ENCODE data around the gene HEG1.

Gene HEG1

DNA sequence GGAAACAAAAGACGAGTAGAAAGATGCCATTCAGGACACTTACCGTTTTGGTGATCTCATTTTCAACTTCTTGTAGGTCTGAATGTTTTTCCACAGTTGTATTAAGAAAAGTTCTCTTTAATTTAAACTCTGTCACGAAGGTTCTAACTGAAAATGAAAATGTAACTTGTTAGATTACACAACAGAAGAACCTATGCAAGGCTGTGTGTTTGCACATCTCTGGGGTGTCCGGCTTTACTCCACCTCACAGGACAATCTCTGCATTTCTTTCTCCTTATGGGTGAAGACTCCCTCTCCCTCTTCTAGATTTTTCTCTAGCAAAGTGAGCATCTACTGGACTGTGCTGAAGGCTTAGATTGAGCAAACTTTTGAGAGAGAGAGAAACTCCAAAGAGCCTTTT lies 50.6 kb downstream of the HEG1 start:
- Histone ChIP-seq H3K4me3 (ENCODE audit: low read depth in 1 of 2, low read length in 1 of 2) (no peak overlapping the region), H3K36me3 (no peaks in the 10 kb centered on the region), H3K27ac (no peak overlapping the region), H3K4me1 (ENCODE audit: control insufficient read depth in 1 of 2, insufficient read depth in 1 of 2, low read depth in 1 of 2, low read length in 1 of 2) (no peaks in the 10 kb centered on the region), H3K9me3 (no peaks in the 10 kb centered on the region), H3K27me3 (no peaks in the 10 kb centered on the region)
- TF ChIP-seq, protein P1, sequence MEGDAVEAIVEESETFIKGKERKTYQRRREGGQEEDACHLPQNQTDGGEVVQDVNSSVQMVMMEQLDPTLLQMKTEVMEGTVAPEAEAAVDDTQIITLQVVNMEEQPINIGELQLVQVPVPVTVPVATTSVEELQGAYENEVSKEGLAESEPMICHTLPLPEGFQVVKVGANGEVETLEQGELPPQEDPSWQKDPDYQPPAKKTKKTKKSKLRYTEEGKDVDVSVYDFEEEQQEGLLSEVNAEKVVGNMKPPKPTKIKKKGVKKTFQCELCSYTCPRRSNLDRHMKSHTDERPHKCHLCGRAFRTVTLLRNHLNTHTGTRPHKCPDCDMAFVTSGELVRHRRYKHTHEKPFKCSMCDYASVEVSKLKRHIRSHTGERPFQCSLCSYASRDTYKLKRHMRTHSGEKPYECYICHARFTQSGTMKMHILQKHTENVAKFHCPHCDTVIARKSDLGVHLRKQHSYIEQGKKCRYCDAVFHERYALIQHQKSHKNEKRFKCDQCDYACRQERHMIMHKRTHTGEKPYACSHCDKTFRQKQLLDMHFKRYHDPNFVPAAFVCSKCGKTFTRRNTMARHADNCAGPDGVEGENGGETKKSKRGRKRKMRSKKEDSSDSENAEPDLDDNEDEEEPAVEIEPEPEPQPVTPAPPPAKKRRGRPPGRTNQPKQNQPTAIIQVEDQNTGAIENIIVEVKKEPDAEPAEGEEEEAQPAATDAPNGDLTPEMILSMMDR (IDR thresholded peaks at IDR 0.05) = no peak

GRCh38 chr3:125003859-125004595 lies 51.8 kb downstream of the HEG1 start:
- Histone ChIP-seq H3K36me3 (no peaks in the 10 kb centered on the region), H3K4me1 (ENCODE audit: control insufficient read depth in 1 of 2, insufficient read depth in 1 of 2, low read depth in 1 of 2, low read length in 1 of 2) (no peaks in the 10 kb centered on the region), H3K27ac (no peak overlapping the region), H3K27me3 (no peaks in the 10 kb centered on the region), H3K4me3 (ENCODE audit: low read depth in 1 of 2, low read length in 1 of 2) (no peak overlapping the region), H3K9me3 (no peaks in the 10 kb centered on the region)
- TF ChIP-seq, protein P1 (IDR thresholded peaks at IDR 0.05) = no peak

- Histone ChIP-seq H3K4me3 (ENCODE audit: low read depth in 1 of 2, low read length in 1 of 2) (no peak overlapping the region), H3K36me3 (no peaks in the 10 kb centered on the region), H3K27me3 (no peaks in the 10 kb centered on the region), H3K4me1 (ENCODE audit: control insufficient read depth in 1 of 2, insufficient read depth in 1 of 2, low read depth in 1 of 2, low read length in 1 of 2) (no peaks in the 10 kb centered on the region), H3K9me3 (no peaks in the 10 kb centered on the region), H3K27ac (no peak overlapping the region)
- TF ChIP-seq, protein P1 (IDR thresholded peaks at IDR 0.05) = no peak
These were observed 52.4 kb downstream of the HEG1 start for GRCh38 chr3:125003369-125003853.

DNA sequence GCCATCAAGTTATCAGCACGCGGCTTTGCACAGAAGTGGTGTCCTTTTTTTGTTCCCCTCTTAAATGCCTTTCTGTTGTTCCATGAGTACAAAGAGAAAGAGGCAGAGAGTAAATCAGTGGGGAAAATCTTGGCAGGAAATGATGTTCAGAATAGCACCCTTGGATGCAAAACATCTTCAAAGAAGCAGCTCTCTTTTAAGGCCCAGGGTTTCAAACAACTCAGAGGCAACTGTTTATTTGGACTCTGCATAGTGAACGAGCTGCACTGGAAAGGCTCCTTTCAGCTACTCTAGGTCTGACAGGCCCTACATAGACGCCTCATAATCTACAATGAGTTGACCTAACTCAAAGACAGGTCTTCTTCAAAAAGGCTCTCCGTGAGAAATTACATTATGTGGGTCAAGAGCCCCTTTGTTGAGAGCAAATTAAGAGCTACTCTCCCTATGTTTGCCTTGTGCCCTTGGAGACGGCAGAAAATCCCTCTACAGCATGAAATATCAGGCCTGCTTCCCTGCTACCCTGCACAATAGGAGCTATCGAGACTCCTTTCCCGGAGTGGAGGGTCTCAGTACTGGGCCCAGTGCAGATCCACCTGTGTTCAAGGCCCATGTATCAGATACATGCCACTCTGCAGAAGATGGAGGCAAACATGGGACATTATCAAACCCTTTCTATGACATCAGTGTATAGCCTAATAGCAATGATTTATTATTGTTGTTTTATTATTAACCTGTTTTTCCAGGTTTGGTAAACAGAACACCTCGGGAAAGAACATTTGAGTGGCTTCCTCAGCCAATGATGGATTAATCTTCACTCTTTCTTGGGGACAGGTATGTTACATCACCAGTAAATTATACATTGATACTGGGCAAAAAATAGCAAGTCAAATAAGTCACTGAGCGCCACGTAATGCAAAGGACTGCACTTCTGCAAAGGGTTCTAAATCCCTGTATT lies 53.1 kb downstream of the HEG1 start:
- Histone ChIP-seq H3K36me3 (no peaks in the 10 kb centered on the region), H3K9me3 (no peaks in the 10 kb centered on the region), H3K4me3 (ENCODE audit: low read depth in 1 of 2, low read length in 1 of 2) (no peak overlapping the region), H3K27ac (no peak overlapping the region), H3K4me1 (ENCODE audit: control insufficient read depth in 1 of 2, insufficient read depth in 1 of 2, low read depth in 1 of 2, low read length in 1 of 2) (no peaks in the 10 kb centered on the region), H3K27me3 (no peaks in the 10 kb centered on the region)
- TF ChIP-seq, protein P1 (IDR thresholded peaks at IDR 0.05) = no peak

- no peak overlapping the region for H3K4me3 ChIP-seq (ENCODE audit: low read depth in 1 of 2, low read length in 1 of 2)
- H3K36me3 ChIP-seq = no peaks in the 10 kb centered on the region
- H3K27ac ChIP-seq = no peak overlapping the region
These were observed 54.0 kb downstream of the HEG1 start for GRCh38 chr3:125001557-125002413.

More at GRCh38 chr3:125001557-125002413, 54.0 kb downstream of the HEG1 start:
- no peaks in the 10 kb centered on the region for H3K27me3 ChIP-seq
- H3K9me3 ChIP-seq = no peaks in the 10 kb centered on the region
- no peaks in the 10 kb centered on the region for H3K4me1 ChIP-seq (ENCODE audit: control insufficient read depth in 1 of 2, insufficient read depth in 1 of 2, low read depth in 1 of 2, low read length in 1 of 2)
- TF ChIP-seq, protein P1 (IDR thresholded peaks at IDR 0.05) = no peak
